Measurements from ENCODE around the gene NFKB1.
"Not testable (repeated sequence)": the region's sequence is repeated elsewhere in the genome, so short reads cannot be mapped to it uniquely, and the experiment has no call there.

Gene NFKB1

DNA sequence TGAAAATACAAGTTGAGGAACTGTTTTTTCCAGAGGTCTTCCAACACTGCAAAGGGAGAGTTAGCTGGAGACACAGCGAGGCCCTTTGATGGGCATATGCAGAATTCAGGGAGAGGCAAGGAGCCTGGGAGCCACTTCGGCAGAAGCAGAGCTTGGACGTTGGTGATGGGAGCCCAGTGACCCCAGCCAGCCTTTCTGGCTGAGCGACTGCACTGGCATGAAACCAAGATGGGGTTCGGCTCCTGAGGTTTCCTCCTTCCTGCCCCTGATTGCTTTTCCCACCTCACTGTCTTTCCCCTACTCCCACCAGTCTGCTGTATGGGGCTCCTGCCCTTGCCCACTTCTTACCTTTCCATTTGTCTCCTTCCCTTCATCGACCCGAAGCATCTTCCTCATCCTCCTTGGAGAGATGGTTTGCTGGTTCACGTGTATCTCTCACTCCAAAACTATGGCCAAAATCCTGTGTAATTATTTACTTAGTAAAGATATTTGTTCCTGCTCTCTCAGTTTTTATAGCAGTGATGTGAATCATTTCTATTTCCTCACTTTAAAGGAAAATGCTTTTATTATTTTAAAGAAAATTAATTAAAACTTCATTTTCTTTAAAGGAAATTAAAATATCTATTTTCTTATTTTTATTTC lies 100.5 kb downstream of the NFKB1 start:
- no peak for DNase-seq

GRCh38 chr4:102604222-102604940 lies 103.2 kb downstream of the NFKB1 start:
- no peak for DNase-seq

GRCh38 chr4:102606261-102606660 lies 105.1 kb downstream of the NFKB1 start:
- no peak for DNase-seq

- no peak for DNase-seq
Measured at GRCh38 chr4:102606846-102607450, 105.8 kb downstream of the NFKB1 start.

DNA sequence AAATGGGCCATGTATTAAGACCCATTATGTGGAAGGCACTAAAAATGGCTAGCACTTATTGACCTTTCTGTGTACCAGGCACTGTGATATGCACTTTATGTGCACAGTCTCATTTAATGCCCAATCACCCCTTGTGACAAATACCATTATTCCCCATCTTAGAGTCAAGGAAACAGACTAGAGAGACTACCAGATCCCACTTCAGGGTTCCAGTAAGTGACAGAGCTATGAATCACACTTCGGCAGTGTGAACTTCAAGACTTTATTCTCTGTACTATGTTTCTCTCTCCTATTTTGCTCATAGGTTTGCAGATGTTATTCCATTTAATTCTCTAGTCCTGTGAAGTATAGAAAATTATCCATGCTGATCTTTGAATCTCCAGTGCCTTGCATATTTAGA lies 107.0 kb downstream of the NFKB1 start:
- no peak for DNase-seq

DNA sequence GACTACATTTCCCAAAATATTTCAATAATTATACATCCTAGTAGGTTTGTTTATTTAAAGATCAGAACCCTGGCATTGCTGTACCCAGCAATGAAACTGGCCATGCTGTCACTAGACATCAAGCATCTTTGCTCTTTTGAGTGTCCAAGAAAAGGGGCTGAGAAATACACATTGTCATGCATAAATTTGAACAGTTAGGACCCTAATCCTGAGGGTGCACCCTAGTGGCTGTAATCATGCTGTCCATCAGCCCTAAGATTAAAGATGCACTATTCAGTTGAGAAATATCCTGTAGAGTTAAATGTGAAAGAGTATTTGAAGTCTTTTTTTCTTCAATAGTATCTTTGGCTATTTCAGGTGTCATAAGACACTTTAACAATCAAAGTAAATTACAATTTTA lies 108.8 kb downstream of the NFKB1 start:
- DNase-seq = no peak

DNA sequence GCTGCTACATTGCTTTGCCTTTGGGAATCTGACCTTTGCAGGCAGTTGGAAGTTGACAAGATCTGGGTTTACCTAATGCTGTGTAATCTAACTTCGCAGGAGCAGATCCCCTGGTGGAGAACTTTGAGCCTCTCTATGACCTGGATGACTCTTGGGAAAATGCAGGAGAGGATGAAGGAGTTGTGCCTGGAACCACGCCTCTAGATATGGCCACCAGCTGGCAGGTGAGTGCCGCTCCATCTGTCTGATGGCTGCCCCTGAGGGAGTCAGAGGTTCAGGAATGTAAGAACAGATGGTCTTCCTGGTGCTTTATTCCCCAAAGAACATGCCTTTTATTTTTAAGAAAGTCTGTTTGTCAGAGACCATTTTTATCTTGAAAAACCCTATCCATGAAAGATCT lies 109.3 kb downstream of the NFKB1 start:
- DNase-seq = no peak

GRCh38 chr4:102612210-102612609 lies 111.1 kb downstream of the NFKB1 start:
- no peak for DNase-seq

DNA sequence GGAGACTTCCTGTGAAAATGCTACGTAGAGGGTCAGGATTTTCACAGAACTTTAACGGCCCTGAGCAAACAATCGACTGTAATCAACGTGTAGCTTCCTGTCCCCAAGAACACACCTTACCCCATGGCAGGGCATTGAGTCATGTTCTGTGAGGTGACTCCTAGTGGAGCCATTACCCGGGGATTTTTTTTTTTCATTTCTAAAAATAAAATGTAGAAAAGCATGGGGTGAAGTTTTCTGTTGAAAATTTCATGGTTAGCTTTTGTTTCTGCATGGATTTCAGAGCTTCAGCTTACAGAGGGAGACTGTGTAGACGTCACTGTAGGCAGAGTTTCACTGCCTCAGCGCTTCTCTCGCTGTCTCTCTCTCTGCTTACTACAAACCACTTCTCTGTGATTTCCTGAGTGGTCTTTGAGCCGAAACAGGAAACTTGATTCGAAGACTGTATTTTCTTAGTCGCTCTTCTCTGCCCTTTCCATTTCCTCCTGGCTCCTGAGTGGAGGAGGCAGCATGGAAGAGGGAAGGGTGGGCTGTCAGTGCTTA lies 111.7 kb downstream of the NFKB1 start:
- DNase-seq = no peak

- no peak for DNase-seq
Measured at GRCh38 chr4:102614801-102615200, 113.6 kb downstream of the NFKB1 start.

DNA sequence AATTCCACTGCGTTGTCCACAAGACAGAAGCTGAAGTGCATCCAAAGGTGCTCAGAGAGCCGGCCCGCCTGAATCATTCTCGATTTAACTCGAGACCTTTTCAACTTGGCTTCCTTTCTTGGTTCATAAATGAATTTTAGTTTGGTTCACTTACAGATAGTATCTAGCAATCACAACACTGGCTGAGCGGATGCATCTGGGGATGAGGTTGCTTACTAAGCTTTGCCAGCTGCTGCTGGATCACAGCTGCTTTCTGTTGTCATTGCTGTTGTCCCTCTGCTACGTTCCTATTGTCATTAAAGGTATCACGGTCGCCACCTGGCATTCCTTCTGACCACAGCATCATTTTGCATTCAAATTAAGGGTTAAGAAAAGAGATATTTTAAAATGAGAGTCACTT lies 115.5 kb downstream of the NFKB1 start:
- DNase-seq = no peak

GRCh38 chr4:102619021-102619420 lies 117.9 kb downstream of the NFKB1 start:
- not testable (repeated sequence) for DNase-seq

- not testable (repeated sequence) for DNase-seq
Measured at GRCh38 chr4:102619776-102620631, 118.8 kb downstream of the NFKB1 start.

- DNase-seq = peak; percentile 7 to 19
Measured at GRCh38 chr4:102620697-102621497, 119.7 kb downstream of the NFKB1 start.

DNA sequence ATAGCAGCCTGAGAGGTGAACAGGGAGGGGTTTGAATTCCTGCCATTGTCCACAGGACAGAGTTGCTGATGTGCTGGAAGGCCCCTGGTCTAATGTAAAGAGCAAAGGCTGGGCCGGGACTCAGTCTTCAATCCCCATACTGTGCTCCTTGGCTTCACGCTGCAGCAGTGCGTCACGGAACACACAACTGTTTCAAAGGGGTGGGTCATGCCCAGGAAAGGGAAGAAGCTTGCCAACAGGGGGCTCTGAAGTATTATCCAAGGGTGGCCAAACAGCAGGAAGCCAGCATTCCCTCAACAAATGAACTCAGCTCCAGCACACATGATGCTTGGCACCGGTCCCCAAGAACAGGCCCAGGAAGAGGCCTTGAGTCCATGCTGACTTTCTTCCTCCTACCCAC lies 122.5 kb downstream of the NFKB1 start:
- DNase-seq = peak in 1 of 2 experiments; percentile 22

GRCh38 chr4:102624505-102624904 lies 123.3 kb downstream of the NFKB1 start:
- no peak for DNase-seq

GRCh38 chr4:102625232-102625930 lies 124.2 kb downstream of the NFKB1 start:
- DNase-seq = no peak

DNA sequence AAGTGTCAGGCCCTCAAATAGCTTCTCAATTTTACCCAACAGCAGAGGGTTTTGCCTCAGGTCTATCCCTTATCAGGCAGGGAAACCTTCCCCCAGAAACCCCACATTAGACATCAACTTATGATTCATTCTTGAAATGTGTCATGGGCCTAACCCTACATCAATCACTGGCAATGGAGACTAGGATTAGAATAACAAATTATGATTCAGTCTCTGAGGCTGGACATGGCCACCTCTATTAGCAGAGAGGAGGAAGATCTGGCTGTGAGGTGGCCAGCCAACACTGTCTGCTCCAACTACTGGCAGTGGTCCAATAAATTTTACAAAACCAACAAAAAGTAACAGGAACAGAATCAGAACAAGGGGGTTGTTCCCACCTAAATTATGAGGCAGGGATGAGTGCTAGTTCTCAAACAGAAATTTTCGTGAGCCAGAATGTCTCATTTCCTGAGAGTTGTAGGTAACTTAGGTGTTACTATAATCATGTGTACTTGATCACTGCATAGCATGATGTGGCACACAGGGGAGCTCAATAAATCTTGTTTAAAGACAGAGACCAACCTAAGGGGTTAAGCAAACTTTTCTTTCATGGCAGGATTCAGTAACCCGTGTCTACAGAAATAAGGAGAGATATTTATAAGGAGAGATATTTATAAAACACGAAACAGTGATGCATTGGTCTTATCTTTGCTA lies 126.8 kb downstream of the NFKB1 start:
- DNase-seq = no peak

DNA sequence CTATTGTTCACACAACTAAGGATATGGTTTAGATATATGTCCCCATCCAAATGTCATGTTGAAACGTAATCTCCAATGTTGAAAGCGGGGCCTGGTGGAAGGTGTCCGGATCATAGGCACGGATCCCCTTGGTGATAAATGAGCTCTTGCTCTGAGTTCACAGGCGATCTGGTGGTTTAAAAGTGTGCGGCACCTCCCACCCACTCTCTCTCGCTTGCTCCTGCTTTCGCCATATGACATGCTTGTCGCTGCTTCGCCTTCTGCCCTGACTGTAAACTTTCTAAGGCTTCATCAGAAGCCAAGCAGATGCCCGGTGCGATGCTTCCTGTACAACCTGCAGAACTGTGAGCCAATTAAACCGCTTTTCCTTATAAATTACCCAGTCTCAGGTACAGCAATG lies 128.5 kb downstream of the NFKB1 start:
- no peak for DNase-seq

DNA sequence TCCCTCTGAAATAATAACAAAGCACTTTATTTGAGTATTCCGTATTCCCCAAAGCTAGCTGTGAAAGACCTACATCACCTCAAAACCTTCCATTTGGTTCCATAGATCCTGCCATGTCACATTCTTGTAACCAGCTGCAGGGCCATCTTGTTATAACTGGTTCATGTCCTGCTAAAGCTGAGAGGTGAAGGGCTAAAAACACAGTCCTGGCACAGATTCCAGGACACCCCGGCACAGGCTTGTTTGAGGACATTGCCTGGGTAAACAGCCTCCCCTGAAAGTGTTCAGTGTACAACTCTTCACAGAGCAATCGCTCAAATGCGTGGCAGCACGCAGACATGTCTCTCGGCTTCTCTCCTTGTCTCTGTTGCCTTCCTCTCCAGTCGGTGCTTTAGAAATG lies 130.5 kb downstream of the NFKB1 start:
- no peak for DNase-seq

Data from NCI-H1930 (cell line).